ENCODE results near the gene INSIG1. TPM values are rescaled to one million over a fixed set of nuclear protein-coding genes. Genes with fewer than 3 reads are reported as not detected.

Gene INSIG1
- total and polyA plus RNA-seq, 10 donors, result 15.8 to 61.8 (median 27.7) TPM

DNA sequence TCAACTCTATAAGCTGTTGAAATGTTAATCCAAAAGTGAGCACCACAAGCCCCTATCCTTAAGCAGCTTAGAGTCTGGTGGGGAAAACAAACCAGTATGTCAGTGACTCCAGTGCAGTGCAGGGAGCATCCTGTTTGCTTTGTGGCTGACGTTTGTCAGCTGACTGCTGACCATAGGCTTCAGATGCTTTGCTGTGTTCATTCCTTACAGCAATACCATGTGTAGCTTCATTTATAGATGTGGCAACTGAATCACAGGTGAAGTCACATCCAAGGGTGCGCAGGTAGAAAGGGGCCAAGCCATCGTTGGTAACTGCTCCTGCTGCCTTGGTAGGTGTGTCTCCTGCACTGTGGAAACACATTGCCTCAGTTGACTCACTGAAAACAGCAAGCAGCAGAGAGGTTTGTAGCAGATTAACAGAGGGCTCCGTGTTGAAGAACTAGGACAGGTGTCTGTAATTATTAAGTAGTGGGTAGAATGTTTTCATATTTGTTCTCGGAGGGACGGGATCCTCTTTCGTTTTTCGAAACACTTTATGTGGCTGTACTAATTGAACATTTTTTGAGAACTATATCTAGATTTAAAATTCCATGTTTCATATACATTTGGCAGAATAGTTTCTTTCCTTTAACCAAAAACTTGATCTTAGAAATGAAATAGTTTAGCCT is 2.0 kb downstream of the INSIG1 start:
- peak overlapping the region; percentile 45 to 100 (median 98) for H3K27ac ChIP-seq
- no peaks in the 10 kb centered on the region for H3K27me3 ChIP-seq (replicated peaks in 1 of 7)
- intact Hi-C loops (cut with DNase I; ENCODE audit: low total_unique reads), result loop anchor here (5.0 kb wide), 1 partner anchor 92 kb away; no protein-coding TSS in a partner anchor
- DNase-seq, result no peak
- no peaks in the 10 kb centered on the region for H3K9me3 ChIP-seq
- WGBS, 5 donors, result 18 to 51% (median 40%) methylated on average over 8 of the region's 8 CpGs
- peaks cover 11 to 52% (median 38%) of the 10 kb centered on the region in 6 donors for H3K4me1 ChIP-seq
- H3K4me3 ChIP-seq, result peak overlapping the region; percentile 8 to 98 (median 91)
- TF ChIP-seq, protein P1, sequence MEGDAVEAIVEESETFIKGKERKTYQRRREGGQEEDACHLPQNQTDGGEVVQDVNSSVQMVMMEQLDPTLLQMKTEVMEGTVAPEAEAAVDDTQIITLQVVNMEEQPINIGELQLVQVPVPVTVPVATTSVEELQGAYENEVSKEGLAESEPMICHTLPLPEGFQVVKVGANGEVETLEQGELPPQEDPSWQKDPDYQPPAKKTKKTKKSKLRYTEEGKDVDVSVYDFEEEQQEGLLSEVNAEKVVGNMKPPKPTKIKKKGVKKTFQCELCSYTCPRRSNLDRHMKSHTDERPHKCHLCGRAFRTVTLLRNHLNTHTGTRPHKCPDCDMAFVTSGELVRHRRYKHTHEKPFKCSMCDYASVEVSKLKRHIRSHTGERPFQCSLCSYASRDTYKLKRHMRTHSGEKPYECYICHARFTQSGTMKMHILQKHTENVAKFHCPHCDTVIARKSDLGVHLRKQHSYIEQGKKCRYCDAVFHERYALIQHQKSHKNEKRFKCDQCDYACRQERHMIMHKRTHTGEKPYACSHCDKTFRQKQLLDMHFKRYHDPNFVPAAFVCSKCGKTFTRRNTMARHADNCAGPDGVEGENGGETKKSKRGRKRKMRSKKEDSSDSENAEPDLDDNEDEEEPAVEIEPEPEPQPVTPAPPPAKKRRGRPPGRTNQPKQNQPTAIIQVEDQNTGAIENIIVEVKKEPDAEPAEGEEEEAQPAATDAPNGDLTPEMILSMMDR (IDR thresholded peaks at IDR 0.05 in 8 of 11, conservative IDR thresholded peaks at IDR 0.05 in 3 of 11), result no peak
- TF ChIP-seq POLR2A (IDR thresholded peaks at IDR 0.05), result no peak
- no peak for TF ChIP-seq POLR2AphosphoS5 (IDR thresholded peaks at IDR 0.05)
- peaks cover 0 to 41% (median 22%) of the 10 kb centered on the region in 6 donors for H3K36me3 ChIP-seq

DNA sequence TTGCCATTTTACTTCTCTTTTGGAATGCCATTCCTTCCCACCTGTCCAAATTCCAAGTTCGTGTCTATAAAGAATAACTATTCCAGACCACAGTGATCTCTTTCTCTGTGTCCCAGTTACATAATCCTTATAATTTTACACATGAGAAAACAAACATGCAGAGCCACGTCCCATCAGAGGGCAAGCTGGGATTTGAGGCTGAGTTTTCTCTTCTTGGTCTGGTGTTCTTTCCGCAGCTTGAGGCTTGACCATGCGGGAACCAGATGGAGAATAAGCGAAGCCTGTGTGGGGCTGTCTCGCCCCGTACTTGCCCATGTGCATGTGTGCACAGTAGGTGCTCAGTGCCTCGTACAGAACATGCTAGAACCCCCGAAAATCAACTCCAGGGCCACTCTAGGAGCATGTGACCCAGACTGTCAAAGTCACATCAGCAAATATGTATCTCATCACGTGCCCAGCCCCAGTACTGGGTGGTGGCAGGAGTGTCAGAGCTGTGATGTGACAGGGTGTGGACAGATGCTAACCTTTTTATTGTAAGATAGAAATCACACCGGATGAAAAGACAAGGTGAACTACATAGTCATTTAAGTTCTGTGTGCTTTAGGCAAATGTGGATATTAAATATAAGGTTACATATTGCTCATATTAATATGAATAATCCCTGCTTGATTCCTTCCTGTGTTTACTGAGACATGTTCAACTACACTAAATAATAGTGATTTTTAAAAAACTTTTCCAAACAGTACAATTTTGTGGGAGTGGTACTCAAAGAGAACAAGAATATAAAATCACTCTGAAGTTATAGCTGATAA is 3.2 kb downstream of the INSIG1 start:
- intact Hi-C loops (cut with DNase I; ENCODE audit: low total_unique reads), result no loop called here
- no peak for DNase-seq
- H3K27ac ChIP-seq, result peak overlapping the region in 5 of 8 donors; percentile 95 to 100 (median 99)
- H3K27me3 ChIP-seq (replicated peaks in 1 of 7), result no peaks in the 10 kb centered on the region
- no peak for TF ChIP-seq POLR2A (IDR thresholded peaks at IDR 0.05)
- no peak for TF ChIP-seq POLR2AphosphoS5 (IDR thresholded peaks at IDR 0.05)
- TF ChIP-seq, protein P1 (IDR thresholded peaks at IDR 0.05 in 8 of 11, conservative IDR thresholded peaks at IDR 0.05 in 3 of 11), result no peak
- H3K36me3 ChIP-seq, result peaks cover 0 to 53% (median 28%) of the 10 kb centered on the region in 6 donors
- H3K9me3 ChIP-seq, result no peaks in the 10 kb centered on the region
- H3K4me1 ChIP-seq, result peaks cover 11 to 53% (median 38%) of the 10 kb centered on the region in 6 donors
- H3K4me3 ChIP-seq, result no peak overlapping the region
- 67 to 80% (median 73%) methylated on average over 11 of the region's 11 CpGs for WGBS, 5 donors

DNA sequence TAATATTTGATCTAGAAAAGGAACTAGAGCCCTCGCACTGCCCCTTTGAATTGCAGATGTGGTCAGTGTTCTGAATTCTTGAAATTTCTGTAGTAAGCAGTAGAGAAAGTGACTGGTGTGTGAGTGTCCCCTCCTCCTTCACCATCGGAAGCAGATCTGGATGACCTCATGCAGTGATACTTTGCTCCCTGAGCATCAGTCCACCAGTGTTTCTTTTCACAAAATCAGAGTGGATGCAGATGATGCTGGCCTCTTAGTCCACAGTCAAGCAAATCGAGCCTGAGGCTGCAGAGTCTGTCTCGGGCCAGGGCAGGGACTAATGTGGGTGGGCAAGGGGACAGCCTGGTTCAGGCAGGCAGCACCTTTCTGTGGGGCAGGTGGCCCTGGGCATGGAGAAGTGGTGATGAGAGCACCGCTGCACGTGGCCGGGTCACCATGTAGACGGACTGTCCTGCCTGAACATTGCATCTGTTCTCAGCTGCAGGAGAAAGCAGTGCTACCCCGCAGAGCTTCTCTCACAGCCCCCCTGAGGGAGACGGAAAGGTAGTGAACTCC is 5.4 kb downstream of the INSIG1 start:
- Histone ChIP-seq H3K36me3 (peaks cover 0 to 76% (median 43%) of the 10 kb centered on the region in 6 donors), H3K27me3 (replicated peaks in 1 of 7) (no peaks in the 10 kb centered on the region), H3K27ac (no peak overlapping the region), H3K4me3 (no peak overlapping the region), H3K9me3 (no peaks in the 10 kb centered on the region), H3K4me1 (peaks cover 7 to 55% (median 32%) of the 10 kb centered on the region in 6 donors)
- TF ChIP-seq, protein P1 (IDR thresholded peaks at IDR 0.05 in 8 of 11, conservative IDR thresholded peaks at IDR 0.05 in 3 of 11), result no peak
- TF ChIP-seq POLR2AphosphoS5 (IDR thresholded peaks at IDR 0.05), result no peak
- TF ChIP-seq POLR2A (IDR thresholded peaks at IDR 0.05), result no peak
- intact Hi-C loops (cut with DNase I; ENCODE audit: low total_unique reads), result no loop called here
- 81 to 93% (median 86%) methylated on average over 10 of the region's 10 CpGs for WGBS, 5 donors
- no peak for DNase-seq
